Muscle of back (tissue), 11 donors: Measurements from ENCODE around the gene LKAAEAR1. TPM values are rescaled to one million over a fixed set of nuclear protein-coding genes. Genes with fewer than 3 reads are reported as not detected.

Experiments used
- DNase-seq, 3 donors: peaks; one replicate each; pipeline versions ENCODE4 v3.0.0 to v3.0.0-alpha.2; 2013
- polyA plus RNA-seq, 10 donors: library from polyadenylated mRNA; unstranded; fragments of 120-200 nt; gene quantifications; one replicate each; pipeline ENCODE4 v1.2.1, GENCODE V29; 2013; ENCODE audit not compliant: insufficient read length in 10 of 10

Gene LKAAEAR1
- polyA plus RNA-seq, 10 donors, result 0.16 to 0.38 (median 0.23) TPM; not detected in 7

- no peak for DNase-seq
Observed at GRCh38 chr20:64051561-64052325, 32.5 kb downstream of the LKAAEAR1 start.

GRCh38 chr20:64051033-64051452, 33.2 kb downstream of the LKAAEAR1 start:
- DNase-seq, result no peak

GRCh38 chr20:64050261-64051032, 33.8 kb downstream of the LKAAEAR1 start:
- DNase-seq, result no peak

DNA sequence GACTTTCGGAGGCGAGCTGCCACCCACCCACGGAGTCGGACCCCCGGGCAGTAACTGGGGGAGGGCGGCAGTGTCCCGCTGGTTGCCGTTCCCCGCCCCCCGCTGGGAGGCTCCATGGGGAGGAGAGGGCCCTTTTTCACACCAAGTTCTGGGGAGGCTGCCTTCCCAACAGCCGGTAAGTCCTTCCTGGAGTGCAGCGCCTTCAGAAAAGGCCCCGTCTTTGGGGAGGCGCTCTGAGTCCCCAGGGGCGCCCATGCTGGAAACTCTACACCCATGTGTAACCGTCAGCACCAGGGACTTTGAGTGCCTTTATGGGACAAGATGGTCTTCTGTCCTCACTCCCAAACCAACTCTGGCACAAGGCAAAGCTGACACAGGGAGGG, 34.3 kb downstream of the LKAAEAR1 start:
- DNase-seq, result no peak

DNA sequence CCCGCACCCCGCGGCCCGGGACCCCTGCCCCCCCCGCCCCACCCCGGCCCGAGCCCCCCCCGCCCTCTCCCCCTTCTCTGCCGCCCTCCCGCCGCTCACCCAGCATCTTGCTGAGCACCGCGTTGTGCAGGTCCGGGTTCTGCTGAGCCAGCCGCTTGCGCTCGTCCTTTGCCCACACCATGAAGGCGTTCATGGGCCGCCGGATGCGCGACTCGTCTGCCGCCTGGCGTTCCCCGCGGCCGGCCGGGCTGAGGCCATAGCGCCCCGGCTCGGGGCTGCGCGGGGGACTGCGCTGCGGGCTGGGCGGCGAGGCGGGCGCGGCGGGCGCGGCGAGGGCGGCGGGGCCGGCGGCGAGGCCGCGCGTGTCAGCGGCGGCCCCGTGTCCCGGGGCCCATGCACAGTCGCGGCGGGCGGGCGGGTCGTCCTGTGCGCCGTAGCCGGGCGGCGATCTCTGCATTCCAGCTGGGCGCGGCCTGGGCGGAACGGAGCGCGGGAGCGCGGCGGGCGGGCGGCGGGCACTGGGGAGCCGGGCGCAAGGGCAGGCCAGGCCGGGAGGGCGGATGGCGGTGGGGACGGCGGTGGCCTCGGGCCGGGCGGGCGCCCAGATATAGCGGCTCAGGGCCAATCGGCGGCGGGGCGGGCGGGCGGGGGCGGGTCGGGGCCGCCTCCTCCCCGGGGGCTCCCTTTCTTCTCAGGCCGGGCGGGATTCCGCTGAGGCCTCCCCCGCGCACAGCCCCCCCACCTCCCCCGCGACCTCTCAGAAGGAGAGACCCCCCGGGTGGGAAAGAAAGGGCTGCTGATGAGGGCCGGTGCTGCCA, 34.9 kb downstream of the LKAAEAR1 start, which contains the start of gene SOX18:
SOX18 (minus strand) TSS at position 580 of the 818 bp plus-strand sequence; CDS start at position 457, 123 bp downstream.
- no peak for DNase-seq

GRCh38 chr20:64048402-64049044, 35.7 kb downstream of the LKAAEAR1 start:
- DNase-seq, result no peak

- DNase-seq, result no peak
Observed at GRCh38 chr20:64047968-64048401, 36.2 kb downstream of the LKAAEAR1 start.

GRCh38 chr20:64047046-64047389, 37.2 kb downstream of the LKAAEAR1 start:
- DNase-seq, result no peak

DNA sequence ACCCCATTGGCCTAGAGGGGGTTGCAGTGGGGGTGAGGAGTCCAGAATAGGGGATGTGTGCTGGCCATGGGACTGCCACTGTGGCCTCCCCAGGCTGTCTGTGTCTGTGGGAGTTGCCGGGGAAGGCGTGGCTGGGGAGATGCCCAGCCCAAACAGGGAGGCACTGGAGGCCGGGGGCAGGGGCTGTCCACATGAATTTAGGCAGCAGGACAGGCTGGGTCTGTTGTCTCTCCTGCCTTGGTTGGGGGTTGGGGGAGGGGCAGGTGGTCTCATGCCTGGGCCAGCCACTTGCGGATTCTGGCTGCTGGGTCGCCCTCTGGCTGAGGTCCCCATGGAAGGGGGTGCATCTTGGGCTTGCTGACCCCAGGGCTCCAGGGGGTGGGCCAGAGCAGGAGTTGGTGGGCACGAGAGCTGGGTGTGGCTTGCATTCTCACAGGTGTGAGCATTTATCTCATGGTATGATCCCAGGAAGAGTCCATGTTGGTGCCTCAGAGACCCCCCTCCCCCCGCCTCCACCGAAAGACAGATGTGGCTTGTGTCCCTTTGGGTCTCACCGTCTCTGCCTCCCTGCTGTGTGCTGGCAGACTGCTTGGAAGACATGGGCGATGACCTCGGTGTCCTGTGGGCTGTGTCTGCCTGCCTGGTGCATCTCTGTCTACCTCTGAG, 38.7 kb downstream of the LKAAEAR1 start:
- DNase-seq, result no peak

DNA sequence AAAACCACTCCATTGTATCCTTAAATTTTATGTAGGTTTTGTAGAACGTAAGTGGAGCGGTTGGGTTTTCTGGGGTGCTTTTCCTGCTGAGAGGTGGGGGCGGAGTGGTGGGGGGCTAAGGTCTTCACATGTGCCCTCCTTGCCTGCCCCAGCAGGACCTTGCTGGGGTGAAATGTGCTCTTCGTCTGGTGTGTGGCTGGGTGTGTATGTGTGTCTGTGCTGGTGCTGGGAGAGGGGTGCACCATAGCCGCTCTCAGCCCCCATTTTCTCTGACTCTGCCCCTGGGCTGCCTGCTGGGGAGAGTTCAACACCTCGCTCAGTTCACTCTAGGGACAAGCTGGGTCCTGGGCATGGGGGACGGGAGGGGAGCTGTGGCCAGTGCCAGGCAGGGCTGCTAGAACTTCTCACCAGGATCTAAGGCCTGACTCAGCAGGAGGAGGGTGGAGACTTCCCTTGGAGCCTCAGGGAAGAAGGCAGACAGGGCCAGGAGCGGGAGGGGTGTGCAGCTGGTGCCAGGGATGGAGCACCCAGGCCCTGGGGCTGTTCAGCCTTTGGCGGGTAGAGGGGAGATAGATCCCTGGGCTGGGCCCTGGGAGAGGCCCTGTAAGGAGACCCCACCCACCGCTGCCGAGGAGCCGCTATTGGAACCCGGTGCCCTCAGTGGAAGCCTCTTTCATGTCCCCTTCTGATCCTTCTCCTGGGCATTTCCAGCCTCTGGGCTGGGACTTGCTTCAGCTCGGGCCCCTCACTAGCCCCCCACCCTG, 39.5 kb downstream of the LKAAEAR1 start:
- no peak for DNase-seq

DNA sequence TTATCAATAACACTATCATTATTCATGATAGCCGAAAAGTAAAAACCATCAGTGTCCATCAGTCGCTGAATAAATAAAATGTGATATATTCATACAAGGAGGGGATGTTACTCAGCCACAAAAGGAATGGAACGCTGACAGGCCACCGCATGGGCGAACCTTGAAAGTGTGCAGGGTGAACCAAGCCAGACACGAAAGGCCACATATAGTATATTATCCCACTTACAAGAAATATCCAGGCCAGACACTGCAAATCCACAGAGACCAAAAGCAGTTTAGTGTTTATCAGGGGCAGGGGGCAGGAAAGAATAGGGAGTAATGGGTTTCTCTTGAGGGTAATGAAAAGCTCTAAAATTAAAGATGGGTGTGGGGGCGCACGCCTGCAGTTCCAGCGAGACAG, 40.4 kb downstream of the LKAAEAR1 start:
- no peak for DNase-seq

DNA sequence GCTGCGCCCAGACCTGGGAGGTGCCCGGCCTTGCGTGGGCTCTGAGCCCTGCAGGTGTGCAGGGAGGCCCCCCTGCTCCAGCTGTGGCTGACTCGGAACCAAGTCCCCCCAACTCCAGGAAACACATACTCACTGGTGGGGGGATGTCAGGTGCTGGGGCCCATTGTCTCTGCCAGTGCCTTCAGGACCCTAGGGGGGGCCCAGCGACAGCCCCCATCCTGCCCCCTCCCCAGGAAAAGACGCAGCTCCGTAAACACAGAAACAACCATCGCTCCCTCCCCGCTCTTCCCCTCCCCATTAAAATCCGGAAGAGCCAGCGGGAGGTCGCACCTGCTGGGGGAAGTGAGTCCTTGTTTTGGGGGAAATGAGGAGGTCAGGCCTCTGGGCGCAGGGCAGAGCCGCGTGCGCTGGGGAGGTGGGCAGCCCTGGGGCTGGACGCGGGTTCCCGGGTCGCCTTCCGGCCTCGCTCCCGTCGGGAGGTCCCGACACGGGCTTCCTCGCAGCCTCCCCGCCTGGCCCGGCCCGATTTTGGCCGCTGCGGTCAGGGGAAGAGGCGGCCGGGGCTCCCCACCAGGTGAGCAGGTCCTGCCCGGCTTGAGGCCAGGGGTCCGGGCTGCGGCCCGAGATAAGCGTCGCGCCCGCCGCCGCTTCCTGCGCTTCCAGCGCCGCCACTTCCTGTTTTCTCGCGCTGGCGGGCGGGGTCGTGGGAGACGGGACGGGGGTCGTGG, 42.0 kb downstream of the LKAAEAR1 start:
- DNase-seq, result no peak

- no peak for DNase-seq
Observed at GRCh38 chr20:64041781-64042053, 42.5 kb downstream of the LKAAEAR1 start.

GRCh38 chr20:64041040-64041780, 43.0 kb downstream of the LKAAEAR1 start:
- DNase-seq, result peak in 1 of 3 donors; percentile 18

DNA sequence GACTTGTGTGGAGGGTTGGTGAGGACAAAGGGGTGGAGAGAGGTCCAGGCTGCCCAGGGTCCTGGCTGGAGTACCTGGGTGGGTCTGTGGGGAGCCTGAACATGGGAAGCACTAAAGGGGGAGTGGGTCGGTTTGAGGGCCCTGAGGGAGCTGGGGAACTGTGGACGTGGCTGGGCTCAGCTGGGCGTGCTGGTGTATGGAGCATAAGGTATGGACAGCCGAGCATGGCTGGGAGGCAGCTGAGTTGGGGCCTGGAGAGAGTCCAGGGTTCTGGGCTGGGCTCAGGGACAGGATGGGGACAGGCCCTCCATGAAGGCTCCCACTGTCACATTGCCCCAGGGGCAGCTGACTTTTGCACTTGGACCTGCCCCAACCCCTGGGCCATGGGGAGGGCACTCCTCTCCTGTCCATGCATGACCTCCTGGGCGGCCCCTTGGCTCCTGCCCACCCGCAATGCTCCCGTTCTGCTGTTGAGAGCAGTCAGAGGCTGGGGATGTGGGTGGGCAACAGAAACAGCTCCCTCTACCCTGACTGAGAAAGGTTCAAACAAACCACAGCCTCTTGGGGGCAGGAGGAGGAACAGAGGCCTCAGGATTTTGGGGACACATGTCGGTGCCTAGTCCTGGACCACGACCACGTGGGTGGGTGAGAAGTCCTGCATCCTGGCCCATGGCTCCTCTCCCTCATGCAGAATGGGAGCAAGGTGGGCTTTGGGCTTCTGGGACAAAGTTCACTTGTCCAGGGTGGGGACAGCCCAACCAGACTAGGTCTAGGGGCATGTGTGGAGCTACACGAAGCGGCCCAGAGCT, 43.8 kb downstream of the LKAAEAR1 start:
- no peak for DNase-seq

DNA sequence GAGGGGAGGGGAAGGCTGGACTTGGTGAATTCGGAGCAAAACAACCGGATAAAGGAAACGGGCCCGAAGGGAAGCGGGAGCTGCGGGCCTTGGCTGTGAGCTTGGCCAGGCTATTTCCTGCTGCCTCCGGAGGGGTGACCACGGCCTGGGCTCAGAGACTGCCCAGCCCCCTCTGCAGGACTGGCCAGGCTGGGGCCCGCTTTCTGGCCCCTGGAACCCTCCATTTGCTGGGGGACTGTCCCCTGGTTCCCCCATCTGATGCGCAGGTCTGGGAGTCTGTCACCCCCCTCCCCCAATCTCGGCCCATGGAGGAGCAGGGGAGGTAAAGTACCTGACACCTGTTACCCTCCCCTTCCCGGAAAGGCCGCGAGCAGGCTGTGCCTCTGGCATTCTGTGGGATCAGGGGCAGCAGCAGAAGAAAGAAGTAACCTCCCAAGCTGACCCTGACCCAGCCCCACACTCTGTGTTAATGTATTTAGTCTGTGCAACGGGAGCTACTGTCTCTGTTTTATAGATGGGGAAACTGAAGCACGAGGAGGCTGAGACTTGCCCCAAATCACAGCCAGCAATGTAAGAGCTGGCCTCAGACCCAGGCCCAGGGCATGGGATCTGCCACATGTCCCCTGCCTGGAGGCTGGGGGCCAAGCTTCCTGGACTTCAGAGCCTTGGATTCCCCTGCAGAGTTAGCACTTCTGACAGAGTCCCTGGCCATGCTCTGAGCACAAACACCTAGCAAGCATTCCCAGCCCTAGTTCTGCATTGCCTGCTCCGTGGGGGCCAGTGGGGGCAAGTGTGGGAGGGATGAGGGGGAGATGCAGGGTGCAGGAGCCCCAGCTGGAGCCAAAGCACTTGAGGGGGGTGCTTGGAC, 44.7 kb downstream of the LKAAEAR1 start:
- DNase-seq, result no peak
